GM04504 (cell line): ENCODE measurements around the gene PRDM16.

ENCODE experiments used
- DNase-seq: peaks from one replicate; pipeline ENCODE4 v3.0.0-alpha.2; 2012; ENCODE audit warnings: low read depth

Gene PRDM16

GRCh38 chr1:3356827-3357460, 287.9 kb downstream of the PRDM16 start:
- DNase-seq, result no peak

- no peak for DNase-seq
Observed at GRCh38 chr1:3357526-3358297, 288.7 kb downstream of the PRDM16 start.

- DNase-seq, result no peak
Observed at GRCh38 chr1:3359351-3359750, 290.3 kb downstream of the PRDM16 start.

- DNase-seq, result no peak
Observed at GRCh38 chr1:3359756-3360440, 290.9 kb downstream of the PRDM16 start.

GRCh38 chr1:3360646-3361257, 291.7 kb downstream of the PRDM16 start:
- DNase-seq, result no peak

- DNase-seq, result no peak
Observed at GRCh38 chr1:3363023-3363422, 294.0 kb downstream of the PRDM16 start.

- no peak for DNase-seq
Observed at GRCh38 chr1:3363756-3364155, 294.8 kb downstream of the PRDM16 start.

GRCh38 chr1:3364551-3364950, 295.5 kb downstream of the PRDM16 start:
- DNase-seq, result no peak

- no peak for DNase-seq
Observed at GRCh38 chr1:3364983-3365382, 296.0 kb downstream of the PRDM16 start.

GRCh38 chr1:3365523-3366125, 296.6 kb downstream of the PRDM16 start:
- no peak for DNase-seq

- no peak for DNase-seq
Observed at GRCh38 chr1:3366126-3367051, 297.4 kb downstream of the PRDM16 start.

- DNase-seq, result no peak
Observed at GRCh38 chr1:3367376-3367775, 298.4 kb downstream of the PRDM16 start.

GRCh38 chr1:3368059-3368458, 299.1 kb downstream of the PRDM16 start:
- no peak for DNase-seq

- DNase-seq, result peak; percentile 6
Observed at GRCh38 chr1:3368711-3369445, 299.9 kb downstream of the PRDM16 start.

- peak; percentile 69 for DNase-seq
Observed at GRCh38 chr1:3369446-3370076, 300.6 kb downstream of the PRDM16 start.

GRCh38 chr1:3370856-3371703, 302.1 kb downstream of the PRDM16 start:
- DNase-seq, result no peak

GRCh38 chr1:3372317-3372716, 303.3 kb downstream of the PRDM16 start:
- no peak for DNase-seq

- no peak for DNase-seq
Observed at GRCh38 chr1:3373175-3373574, 304.2 kb downstream of the PRDM16 start.
